NOMO-1 treated with DMSO at 0.1 percent for 48 hours (cell line): ENCODE data around the gene OR4D6.
"Not testable (repeated sequence)": the region's sequence is repeated elsewhere in the genome, so short reads cannot be mapped to it uniquely, and the experiment has no call there.

Experiments used
- DNase-seq: peaks from one replicate; lab custom pipeline; 2025; ENCODE audit not compliant: unreplicated experiment; lab: John Stamatoyannopoulos, UW

Gene OR4D6

DNA sequence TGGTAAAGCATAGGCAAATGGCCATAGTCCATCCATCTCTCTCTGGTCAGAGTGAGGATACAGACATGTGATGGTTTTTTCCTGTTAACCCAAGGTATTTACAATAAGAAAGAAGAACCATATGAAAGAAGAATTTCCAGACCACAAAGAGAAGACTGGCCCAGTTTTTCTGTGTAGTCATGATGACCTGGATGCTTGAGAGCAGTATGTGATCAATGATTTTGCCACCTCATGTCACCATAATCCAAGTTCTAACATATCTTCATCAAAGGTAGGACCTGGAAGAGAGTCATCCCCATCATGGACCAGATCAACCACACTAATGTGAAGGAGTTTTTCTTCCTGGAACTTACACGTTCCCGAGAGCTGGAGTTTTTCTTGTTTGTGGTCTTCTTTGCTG, at the start of gene OR4D6:
Gene OR4D6, plus strand, starts transcription at position 301 of the 400 bp plus-strand sequence. Its CDS starts 0 bp downstream, at position 301.
- no peak for DNase-seq

DNA sequence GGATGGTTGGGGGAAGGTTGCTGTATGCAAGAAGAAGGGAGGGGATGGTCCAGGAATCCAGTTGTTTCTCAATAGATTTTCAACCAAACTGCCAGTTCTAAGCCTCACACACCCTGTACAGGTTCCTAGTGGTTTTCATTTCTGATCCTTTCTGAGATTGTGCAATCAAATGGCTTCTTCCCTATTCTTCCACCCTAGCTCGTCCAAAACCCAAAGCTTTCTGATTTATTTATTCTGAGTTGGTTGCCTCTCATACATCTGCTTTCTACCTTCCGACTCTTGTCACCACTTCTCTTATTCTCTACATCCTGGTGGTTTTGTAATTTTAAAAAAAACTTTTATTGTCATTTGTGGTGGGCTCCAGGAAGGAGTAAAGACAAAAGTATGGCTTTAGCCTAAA, 43.1 kb upstream of the OR4D6 start:
- peak; percentile 98 for DNase-seq

DNA sequence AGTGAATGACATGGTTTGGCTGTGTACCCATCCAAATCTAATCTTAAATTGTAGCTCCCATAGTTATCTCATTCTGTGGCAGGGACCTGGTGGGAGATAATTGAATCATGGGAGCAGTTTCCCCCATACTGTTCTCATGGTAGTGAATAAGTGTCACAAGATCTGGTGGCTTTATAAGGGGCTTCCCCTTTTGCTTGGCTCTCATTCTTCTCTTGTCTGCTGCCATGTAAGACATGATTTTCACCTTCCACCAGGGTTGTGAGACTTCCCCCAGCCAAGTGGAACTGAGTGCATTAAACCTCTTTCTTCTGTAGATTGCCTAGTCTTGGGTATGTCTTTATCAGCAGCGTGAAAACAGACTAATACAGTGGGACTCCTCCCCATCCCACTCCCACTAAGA, 41.6 kb upstream of the OR4D6 start:
- peak; percentile 28 for DNase-seq

DNA sequence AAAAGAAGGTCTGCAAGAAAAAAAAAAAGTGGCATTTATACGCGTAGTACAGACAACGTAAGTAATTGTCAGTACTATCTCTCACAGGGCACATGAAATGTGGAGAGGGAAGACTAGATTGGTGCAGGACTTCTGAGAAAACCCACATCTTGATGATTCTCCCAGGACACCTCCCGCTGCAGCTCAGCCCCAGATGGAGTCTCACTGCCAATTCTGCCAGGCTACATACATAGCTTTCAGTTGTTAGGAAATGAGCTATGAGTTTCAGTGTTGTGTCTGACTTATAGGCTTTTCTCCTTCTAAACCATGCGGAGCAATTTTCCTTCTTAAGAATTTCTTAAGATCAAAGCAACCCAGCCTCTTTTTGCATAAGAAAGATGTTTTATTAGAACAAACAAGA, 40.1 kb upstream of the OR4D6 start:
- no peak for DNase-seq

DNA sequence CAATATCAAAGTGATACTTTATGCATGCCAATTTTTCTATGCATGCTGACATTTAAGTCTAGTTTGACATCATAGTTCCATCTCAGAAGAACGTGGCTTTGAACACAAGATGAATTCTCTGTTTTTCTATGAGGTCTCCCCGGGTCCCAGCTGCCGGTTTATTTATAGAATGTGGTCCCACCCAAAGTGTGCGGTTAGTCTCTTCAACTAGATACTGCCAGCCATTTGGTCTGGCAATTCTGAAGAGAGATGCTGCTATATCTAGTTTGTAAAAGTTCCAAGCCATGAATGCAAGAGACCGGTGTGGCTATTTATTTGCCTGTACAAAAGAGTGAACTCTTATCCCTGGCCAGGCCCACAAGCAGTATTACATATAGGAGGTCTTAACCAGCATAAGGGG, 39.7 kb upstream of the OR4D6 start:
- peak; percentile 19 for DNase-seq

DNA sequence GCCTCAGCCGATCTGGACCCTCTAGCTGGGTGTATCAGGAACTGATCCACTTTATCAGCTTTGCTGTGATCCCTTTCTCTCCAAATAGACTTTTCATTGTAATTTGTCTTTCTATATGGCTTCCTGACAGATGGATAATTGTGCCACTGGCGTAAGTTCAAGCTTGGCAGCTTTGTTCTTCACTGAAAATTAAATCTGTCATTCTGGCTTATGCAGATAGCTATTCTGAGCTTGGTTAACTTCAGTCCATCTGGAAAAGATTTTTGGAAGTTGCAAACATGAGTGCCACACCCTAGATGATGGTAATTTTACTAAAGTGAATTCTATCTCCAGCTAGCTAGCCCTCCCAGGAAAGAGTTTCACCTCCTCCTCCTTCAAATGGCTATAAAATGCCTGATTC, 38.6 kb upstream of the OR4D6 start:
- DNase-seq: no peak

DNA sequence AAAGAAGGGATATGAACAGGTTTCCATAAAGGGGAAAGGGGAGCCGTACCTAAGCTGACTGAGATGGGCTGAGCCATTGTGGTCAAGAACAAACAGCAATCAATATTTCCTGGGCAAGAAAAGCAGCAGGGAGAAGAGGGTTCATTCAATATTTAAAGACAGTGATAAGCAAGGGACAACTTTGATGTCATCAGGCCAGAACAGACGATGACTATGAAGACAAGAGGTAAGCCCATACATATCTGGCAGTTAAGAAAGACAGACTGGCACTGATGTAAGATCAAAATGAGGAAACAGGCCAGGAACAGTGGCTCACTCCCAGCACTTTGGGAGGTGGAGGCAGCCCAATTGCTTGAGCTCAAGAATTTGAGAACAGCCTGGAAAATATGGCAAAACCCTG, 32.9 kb upstream of the OR4D6 start:
- no peak for DNase-seq

DNA sequence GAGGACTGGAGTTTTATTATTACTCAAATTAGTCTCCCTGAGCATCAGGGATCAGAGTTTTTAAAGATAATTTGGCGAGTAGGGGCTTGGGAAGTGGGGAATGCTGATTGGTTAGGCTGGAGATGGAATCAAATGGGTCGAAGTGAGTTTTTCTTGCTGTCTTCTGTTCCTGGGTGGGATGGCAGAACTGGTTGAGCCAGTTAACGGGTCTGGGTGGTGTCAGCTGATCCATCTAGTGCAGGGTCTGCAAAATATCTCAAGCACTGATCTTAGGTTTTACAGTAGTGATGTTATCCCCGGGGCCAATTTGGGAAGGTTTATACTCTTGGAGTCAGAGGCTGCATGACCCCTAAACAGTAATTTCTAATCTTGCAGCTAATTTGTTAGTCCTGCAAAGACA, 31.6 kb upstream of the OR4D6 start:
- DNase-seq: no peak

DNA sequence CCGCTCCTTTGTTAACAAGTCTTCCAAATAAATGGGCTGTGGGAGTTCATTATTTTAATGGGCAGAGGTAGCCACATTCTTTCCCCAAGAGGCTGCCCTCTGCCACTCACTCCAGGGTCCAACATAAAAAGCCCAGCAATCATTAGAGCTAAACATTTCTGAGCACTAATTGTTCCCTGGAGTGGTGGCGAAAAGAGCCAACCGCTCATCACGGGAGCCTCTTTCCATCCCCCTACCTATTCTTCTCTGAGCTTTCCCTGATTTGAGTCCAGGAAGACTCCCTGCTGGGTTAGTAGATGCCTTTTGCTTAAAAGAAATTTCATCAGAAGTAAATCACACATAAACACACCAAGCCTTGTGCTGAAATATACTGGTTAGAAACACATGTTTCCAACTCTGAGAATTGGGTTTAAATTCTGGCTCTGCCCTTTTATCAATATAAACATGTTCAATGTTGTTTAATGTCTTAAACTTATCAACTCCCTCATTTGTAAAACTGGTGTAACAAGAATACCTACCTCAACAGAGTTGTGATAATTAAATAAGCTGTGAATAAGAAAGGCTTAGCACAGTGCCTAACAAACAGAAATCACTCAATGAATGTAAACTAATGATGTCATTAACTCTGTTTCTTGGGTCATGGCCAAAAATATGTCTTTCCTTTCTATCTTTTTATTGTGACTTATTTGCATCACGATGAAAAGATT, 30.2 kb upstream of the OR4D6 start, which contains the start of gene OR5A2:
Gene OR5A2, minus strand, starts transcription at position 53 of the 707 bp plus-strand sequence. CDS start 3,460 bp downstream, outside the sequence.
- DNase-seq: no peak

DNA sequence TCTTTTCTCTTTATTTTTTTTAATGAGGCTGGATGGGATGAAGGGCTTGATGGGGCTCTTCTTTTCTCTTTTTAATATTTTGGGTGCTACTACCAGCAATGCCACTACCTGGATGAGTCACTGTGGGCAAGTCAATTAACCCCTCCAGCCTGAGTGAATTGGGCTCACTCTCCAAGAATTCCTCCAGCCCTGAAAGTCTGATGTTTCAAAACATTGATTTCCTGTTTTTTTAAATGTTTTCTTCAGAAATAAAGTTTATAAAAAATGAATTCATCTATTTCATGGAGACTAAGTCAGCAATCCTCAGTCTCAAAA, 29.7 kb upstream of the OR4D6 start:
- DNase-seq: no peak

DNA sequence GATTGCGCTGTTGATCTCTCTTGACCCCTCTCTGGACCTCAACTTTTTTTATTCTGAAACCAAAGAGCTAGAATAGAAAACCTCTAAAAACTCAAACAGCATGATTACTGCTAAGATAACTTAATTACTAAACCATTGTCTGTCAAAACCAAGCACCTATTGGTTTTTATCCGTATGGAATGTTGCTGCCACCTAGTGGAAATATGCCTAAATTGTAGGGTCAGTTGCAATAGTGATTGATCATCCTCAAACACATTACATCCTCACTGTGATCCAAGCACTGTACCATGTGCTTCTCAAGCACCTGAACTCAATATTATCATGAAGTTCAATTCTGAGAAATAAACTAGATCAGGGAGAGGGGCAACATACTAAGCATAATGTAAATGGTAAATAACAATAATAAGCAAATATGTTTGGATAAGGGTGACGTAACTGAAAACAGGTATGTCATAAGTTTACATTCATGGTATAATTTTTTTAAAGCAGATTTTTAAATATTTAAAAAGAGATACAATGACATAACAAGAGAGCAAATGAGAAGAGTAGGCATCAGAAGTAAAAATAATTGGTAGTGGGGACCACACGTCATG, 26.7 kb upstream of the OR4D6 start:
- peak; percentile 73 for DNase-seq

DNA sequence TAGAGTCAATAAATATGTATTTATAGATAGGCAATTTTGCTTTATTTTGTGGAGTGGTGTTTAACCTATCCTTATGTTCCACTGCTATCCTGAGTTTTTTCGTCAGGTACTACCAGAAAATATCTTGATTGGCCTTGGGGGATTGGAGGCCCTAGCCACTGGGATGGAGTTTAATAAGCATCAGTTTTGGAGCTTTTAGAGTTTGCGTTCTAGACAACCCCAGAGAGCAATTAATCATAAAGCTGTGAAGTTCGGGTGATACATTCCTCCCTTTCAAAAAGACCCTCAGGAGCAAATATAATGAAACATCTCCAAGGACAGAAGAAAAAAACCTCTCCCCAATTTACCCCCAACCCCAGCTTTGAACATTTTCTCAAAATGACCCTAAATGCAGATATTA, 20.6 kb upstream of the OR4D6 start, which contains the start of gene OR5A1:
Gene OR5A1, plus strand, starts transcription at position 301 of the 400 bp plus-strand sequence. CDS start 6,700 bp downstream, outside the sequence.
- no peak for DNase-seq

DNA sequence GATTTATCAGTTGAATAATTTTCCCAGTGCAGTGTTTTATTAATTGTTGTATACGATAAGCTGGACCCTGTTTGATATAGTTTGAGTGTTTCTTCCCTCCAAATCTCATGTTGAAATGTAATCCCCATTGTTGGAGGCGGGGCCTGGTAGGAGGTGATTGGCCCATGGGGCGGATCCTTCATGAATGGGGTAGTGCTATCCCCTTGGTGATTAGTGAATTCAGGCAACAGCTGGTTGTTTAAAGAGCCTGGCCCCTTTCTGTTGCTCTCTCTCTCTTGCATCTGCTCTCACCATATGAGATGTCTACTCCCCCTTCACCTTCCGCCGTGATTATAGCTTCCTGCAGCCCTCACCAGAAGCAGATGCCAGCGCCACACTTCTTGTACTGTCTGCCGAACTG, 19.0 kb upstream of the OR4D6 start:
- DNase-seq: no peak

DNA sequence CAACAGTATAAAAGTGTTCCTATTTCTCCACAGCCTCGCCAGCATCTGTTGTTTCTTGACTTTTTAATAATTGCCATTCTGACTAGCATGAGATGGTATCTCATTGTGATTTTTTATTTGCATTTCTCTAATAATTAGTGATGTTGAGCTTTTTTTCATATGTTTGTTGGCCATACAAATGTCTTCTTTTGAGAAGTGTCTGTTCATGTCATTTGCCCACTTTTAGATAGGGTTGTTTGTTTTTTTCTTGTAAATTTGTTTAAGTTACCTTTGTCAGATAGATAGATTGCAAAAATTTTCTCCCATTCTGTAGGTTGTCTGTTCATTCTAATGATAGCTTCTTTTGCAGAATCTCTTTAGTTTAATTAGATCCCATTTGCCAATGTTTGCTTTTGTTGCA, 11.1 kb upstream of the OR4D6 start:
- DNase-seq: not testable (repeated sequence)

DNA sequence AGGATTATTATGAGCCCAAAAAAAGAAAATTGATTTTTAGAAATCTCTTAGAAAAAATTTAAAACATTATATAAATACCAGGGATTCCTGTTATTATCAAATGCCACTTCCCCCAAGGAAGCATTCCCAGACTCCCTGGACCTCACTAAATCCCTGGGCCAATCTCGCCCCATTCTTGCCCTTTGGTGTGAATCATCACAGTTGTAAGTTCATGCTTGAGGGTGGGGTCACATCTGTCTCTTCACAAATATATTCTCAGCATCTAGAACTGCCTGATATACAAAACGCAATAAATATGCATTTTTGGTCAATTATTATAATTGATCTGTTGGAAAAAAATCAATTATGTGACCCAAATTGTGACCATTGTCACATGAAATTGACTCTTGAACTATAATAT, 8.3 kb upstream of the OR4D6 start:
- DNase-seq: no peak

DNA sequence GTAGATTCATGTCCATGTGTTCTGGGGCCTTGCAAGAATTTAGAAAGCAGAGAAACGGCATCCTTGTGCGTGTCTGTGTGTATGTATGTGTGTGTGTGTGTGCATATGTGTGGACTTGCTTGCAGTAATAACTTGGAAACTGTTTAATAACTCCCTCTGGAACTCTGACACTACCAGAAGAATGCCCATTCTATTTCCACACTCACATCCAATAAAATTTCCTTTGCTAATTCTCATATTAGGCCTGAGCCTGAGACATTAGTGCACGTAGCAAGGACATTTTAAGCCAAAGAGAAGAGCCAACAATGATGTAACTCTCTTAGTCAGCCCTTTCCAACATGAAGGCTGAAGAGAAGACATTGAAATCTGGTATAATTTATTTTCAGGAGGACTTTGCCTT, 3.2 kb downstream of the OR4D6 start:
- DNase-seq: no peak

DNA sequence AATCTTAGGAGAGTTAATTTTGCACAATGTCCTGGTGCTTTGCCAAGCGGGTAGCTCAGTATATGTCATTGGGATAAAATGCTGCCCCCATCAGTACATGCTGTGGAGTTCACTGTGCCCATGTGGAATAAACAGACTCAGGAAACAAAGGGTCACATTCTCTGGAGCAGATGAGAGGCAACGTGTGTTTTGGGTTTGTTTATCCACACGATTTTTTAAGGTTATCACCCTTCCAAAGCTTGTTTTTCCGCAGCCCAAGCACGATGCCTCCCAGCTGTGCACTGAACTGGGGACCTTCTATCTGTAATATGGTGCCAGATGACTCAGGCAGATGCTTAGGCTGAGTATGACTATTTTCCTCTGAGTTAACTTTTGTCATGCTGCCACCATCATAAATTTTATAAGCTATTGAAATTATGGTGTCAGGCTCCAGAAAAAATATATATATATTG, 6.5 kb downstream of the OR4D6 start:
- DNase-seq: no peak

DNA sequence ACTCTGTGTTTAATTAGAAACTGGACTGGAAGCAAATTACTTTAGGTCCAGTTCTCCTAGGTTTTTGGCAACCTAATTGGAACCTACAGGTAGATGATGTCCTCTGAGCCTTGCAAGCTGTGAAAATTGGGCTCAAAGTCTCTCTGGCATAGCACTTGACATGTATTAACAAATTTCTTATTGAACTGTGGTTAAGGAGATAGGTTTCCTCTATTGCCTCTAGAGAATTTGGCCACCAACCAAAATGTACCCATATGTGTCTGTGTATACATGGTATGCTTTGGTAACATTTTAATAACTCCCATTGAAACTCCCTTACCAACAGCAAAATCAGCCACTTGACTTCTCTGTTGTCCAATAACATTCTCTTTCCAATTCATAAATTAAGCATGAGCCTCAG, 16.3 kb downstream of the OR4D6 start, which contains the start of gene OR4D10:
Gene OR4D10, plus strand, starts transcription at position 301 of the 400 bp plus-strand sequence. CDS start 4,115 bp downstream, outside the sequence.
- no peak for DNase-seq

DNA sequence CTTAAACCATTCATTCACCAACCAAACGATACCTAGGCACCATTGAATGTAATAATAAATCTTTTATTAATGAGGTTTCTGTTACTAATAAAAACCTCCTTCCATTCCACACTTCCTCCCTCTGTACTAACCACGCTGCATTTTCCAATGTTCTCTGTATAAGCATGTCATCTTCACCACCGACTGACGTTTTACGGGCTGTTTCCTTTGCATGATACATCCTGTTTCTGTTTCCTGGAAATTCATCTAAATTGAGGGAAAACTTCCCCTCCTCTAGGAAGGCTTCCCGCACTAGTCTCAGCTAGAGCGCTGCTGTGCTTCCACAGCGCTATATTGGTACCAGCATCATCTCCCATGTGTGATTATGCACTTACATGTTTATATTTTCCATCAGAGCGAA, 18.4 kb downstream of the OR4D6 start:
- DNase-seq: no peak

DNA sequence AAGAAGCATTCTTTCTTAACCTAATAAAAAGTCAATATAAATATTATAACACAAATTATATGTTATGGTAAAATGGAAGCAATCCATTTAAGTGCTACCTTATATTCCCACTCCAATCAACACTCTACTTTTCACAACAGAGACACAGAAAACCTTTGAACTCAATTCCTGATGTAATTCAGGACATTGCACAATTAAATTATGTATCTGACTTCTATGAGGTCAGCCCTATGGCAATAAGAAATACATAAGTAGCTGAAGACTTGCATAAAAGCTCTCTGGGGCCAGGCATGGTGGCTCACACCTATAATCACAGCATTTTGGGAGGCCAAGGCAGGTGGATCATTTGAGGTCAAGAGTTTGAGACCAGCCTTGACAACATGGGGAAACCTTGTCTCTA, 23.1 kb downstream of the OR4D6 start:
- DNase-seq: peak; percentile 11

DNA sequence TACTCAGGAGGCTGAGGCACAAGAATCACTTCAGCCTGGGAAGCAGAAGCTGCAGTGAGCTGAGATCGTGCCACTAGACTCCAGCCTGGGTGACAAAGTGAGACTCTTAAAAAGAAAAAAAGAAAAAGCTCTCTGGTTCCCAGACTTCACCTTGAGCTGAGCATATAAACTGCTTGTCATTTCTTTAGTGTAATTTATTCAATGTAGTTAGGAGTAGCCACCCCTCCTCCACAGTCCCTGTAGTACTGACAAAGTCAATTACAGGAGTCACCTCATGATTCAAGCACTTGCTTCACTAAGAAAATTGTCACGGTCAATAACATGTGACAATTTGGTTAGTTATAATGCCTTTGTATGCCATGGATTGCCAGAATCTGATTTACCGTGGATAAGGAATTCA, 23.6 kb downstream of the OR4D6 start:
- no peak for DNase-seq

DNA sequence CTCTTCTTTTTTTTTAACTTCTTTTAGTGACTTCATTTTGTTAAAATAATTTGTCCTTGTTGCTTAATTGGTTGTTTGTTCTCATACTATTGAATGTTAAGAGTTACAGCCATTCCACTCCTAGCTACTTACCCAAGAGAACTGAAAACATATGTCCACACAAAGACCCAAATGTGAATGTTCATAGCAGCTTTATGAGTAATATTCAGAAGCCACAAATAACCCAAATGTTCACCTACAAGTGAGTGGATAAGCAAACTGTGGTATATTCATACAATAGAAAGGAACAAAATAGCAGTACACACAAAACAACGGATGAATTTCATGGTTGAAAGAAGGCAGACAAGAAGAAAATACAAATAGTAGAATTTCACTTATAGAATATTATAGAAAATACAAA, 45.2 kb downstream of the OR4D6 start:
- DNase-seq: no peak

DNA sequence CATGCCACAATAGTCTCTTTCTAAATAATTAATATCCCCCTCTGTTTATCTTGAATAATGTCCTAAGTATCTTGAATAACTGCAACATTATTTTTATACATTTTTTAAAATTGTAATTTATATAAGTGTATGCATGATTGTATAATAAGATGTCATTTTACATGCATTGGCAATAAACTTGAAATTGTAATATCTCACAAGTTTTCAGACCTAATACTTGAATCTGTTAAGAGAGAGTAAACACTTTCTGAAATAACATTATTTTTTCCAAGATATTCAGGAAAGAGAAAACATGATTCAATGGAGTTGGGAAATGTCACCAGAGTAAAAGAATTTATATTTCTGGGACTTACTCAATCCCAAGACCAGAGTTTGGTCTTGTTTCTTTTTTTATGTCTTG, 46.5 kb downstream of the OR4D6 start, which contains the start of gene OR4D11:
Gene OR4D11, plus strand, starts transcription at position 301 of the 400 bp plus-strand sequence. Its CDS starts 0 bp downstream, at position 301.
- DNase-seq: no peak
